GM12878 (cell line): ENCODE measurements around the gene PRRX2. TPM values are rescaled to one million over a fixed set of nuclear protein-coding genes. Genes with fewer than 3 reads are reported as not detected.
"Not testable (repeated sequence)": the region's sequence is repeated elsewhere in the genome, so short reads cannot be mapped to it uniquely, and the experiment has no call there.

ENCODE experiments used
- ATAC-seq: fragments of 200-7000 bp; cut with Tn5 transposase; 3 replicates; pipeline ENCODE4 v1.9.1; 2020; ENCODE audit warnings: mild to moderate bottlenecking, moderate library complexity
- BruUV-seq: library from RNA; stranded (reverse); fragments of 400-500 nt; replicated peaks from 2 replicates; lab custom pipeline; 2021; lab: Mats Ljungman, UMichigan
- CTCF ChIA-PET: fragments of 300-600 bp; sonication (Branson Sonifier 250); formaldehyde crosslinking; extraction: SDS; loops from one replicate; lab custom pipeline; 2021; ENCODE audit warnings: inconsistent platforms; lab: Yijun Ruan, JAX
- POLR2A ChIA-PET: fragments of 350-600 bp; formaldehyde crosslinking; extraction: SDS; loops from one replicate; lab custom pipeline; 2021; ENCODE audit warnings: inconsistent platforms; lab: Charles Lee
- RAD21 ChIA-PET: fragments of 300-600 bp; sonication (Branson Sonifier 250); formaldehyde crosslinking; loops from one replicate; lab custom pipeline; 2023; ENCODE audit warnings: antibody characterized with exemption; ENCODE audit not compliant: unreplicated experiment; lab: Charles Lee
- SMC1A ChIA-PET: fragments of 300-600 bp; sonication (Branson Sonifier 250); formaldehyde crosslinking; loops from one replicate; lab custom pipeline; 2023; ENCODE audit not compliant: unreplicated experiment, uncharacterized antibody; lab: Charles Lee
- DNase-seq: peaks from one replicate; pipeline ENCODE4 v3.0.0-alpha.2; 2011; ENCODE audit warnings: low read depth, low spot score
- FAIRE-seq: peaks from 3 replicates; lab custom pipeline; 2011; peaks lifted over from hg19 to GRCh38; lab: Jason Lieb, UNC
- H2AFZ ChIP-seq: 2 replicates; pipeline ENCODE4 v1.6.0; 2011; ENCODE audit warnings: low read depth, low read length, control low read depth; ENCODE audit not compliant: control insufficient read depth
- H3K27ac ChIP-seq: 2 replicates; pipeline ENCODE4 v1.5.1; 2011; ENCODE audit warnings: control low read depth; ENCODE audit not compliant: control insufficient read depth, insufficient read depth
- H3K27me3 ChIP-seq, 2 experiments: replicated peaks in 1 of 2; 2 replicates each; pipeline versions ENCODE4 v1.6.0 to v1.6.1; 2011; ENCODE audit warnings: low read length in 1 of 2; ENCODE audit not compliant: control insufficient read depth in 2 of 2, insufficient read depth in 2 of 2
- H3K36me3 ChIP-seq, 2 experiments: 2 replicates each; pipeline ENCODE4 v1.5.1; 2011; ENCODE audit warnings: low read length in 1 of 2; ENCODE audit not compliant: control insufficient read depth in 2 of 2, insufficient read depth in 2 of 2
- H3K4me1 ChIP-seq: 2 replicates; pipeline ENCODE4 v1.6.1; 2011; ENCODE audit warnings: mild to moderate bottlenecking, low read length, moderate library complexity, mixed read lengths; ENCODE audit not compliant: control insufficient read depth, insufficient read depth
- H3K4me2 ChIP-seq: 2 replicates; pipeline ENCODE4 v1.6.0; 2011; ENCODE audit warnings: control low read depth; ENCODE audit not compliant: control insufficient read depth, insufficient read depth
- H3K4me3 ChIP-seq: fragments of 200-600 bp; sonication (generic); 2 replicates; pipeline ENCODE4 v1.5.1; 2016
- H3K79me2 ChIP-seq: 2 replicates; pipeline ENCODE4 v1.6.0; 2011; ENCODE audit warnings: low read length; ENCODE audit not compliant: control insufficient read depth, insufficient read depth
- H3K9ac ChIP-seq: 2 replicates; pipeline ENCODE4 v1.8.0; 2011; ENCODE audit warnings: low read length, control low read depth, mixed read lengths; ENCODE audit not compliant: control insufficient read depth, insufficient read depth
- H3K9me3 ChIP-seq: replicated peaks from 3 replicates; pipeline ENCODE4 v1.5.1; 2011; ENCODE audit warnings: mild to moderate bottlenecking, low read length; ENCODE audit not compliant: control insufficient read depth, insufficient read depth
- H4K20me1 ChIP-seq: 2 replicates; pipeline ENCODE4 v1.6.0; 2011; ENCODE audit not compliant: control insufficient read depth, insufficient read depth
- CHD2 ChIP-seq: IDR thresholded peaks from 2 replicates; pipeline ENCODE4 v1.6.1; 2011; ENCODE audit warnings: low read depth, low read length, improper control_type of control experiment, borderline replicate concordance
- DPF2 ChIP-seq: fragments of 450-650 bp; IDR thresholded peaks from 2 replicates; pipeline ENCODE4 v1.6.1; 2017; ENCODE audit warnings: mild to moderate bottlenecking
- KAT2A ChIP-seq: conservative IDR thresholded peaks from 2 replicates; pipeline ENCODE4 v1.6.1; 2011; ENCODE audit warnings: low read depth, low read length; ENCODE audit not compliant: control insufficient read depth
- MLLT1 ChIP-seq: fragments of 450-650 bp; IDR thresholded peaks from 2 replicates; pipeline ENCODE4 v1.6.1; 2016; ENCODE audit warnings: mild to moderate bottlenecking
- MYB ChIP-seq: fragments of 150-350 bp; IDR thresholded peaks from 2 replicates; pipeline ENCODE4 v1.6.1; 2014; ENCODE audit warnings: mild to moderate bottlenecking, low read depth, low read length, borderline replicate concordance
- WGBS: methylation state at CpG from one replicate; pipeline ENCODE4 v1.1.6; 2016; ENCODE audit warnings: low lambda C conversion rate; ENCODE audit not compliant: insufficient replicate concordance, insufficient coverage; ENCODE audit errors: missing lambda C conversion rate; 5-methylcytosine and 5-hydroxymethylcytosine counted together
- in situ Hi-C: fragments of 300-500 bp; cut with MboI; formaldehyde crosslinking; loops from 9 replicates; pipeline ENCODE4 v1.14.3; 2018; ENCODE audit warnings: mixed read lengths
- intact Hi-C: fragments of 100-400 bp; cut with micrococcal nuclease; formaldehyde crosslinking; loops from one replicate; pipeline ENCODE4 v1.14.2; 2022; ENCODE audit not compliant: unreplicated experiment
- polyA plus RNA-seq, 11 experiments: library from polyadenylated mRNA; depleted of rRNA in 4 of 11; unstranded in 6 of 11; stranded (reverse) in 5 of 11; fragments of >200 nt; fragmentation: Nextera tagmentation in 4 of 11; fragmentation: Illumina TruSeq in 1 of 11; extraction: Ambion mirVana in 4 of 11; extraction: Trizol in 1 of 11; gene quantifications; 1 replicate in 1 of 11; 2 replicates in 10 of 11; pipeline versions ENCODE4 v1.2.1 to v1.2.3, GENCODE V29; 2011 to 2016; ENCODE audit warnings: inconsistent platforms in 2 of 11, missing spikeins in 2 of 11, low read depth in 1 of 11
- total RNA-seq, 4 experiments: library from RNA; depleted of rRNA in 3 of 4; stranded (reverse); fragments of >200 nt in 3 of 4; fragmentation: Illumina TruSeq in 1 of 4; extraction: Trizol in 1 of 4; gene quantifications; 2 replicates each; pipeline versions ENCODE4 v1.2.1 to v1.2.3, GENCODE V29; 2013 to 2021

Gene PRRX2
- total and polyA plus RNA-seq, 10 of the 15 experiments (the other 5 are each of a cell fraction or from before 2014, with no cell fraction given) = not detected

- H2AFZ ChIP-seq = no peak overlapping the region
- no peaks in the 10 kb centered on the region for H3K4me1 ChIP-seq
- no peak for ATAC-seq
- intact Hi-C loops (no loop called here), in situ Hi-C loops (no loop called here)
- SMC1A ChIA-PET = interaction anchor here (1.1 kb wide), 1 partner anchor 39 kb away, joined by 3 read pairs; no protein-coding TSS in a partner anchor
- H3K27ac ChIP-seq = no peak overlapping the region
- no peaks in the 10 kb centered on the region; the same call in 2 of the 3 replicates for H3K9me3 ChIP-seq
- no peak for FAIRE-seq
- CTCF ChIA-PET = interaction anchor here (1.1 to 1.4 kb wide), 2 partner anchors 9 to 44 kb away, joined by 4 to 5 read pairs; no protein-coding TSS in a partner anchor
- H3K4me3 ChIP-seq = no peak overlapping the region
- POLR2A ChIA-PET = no interaction called here
- WGBS = 23% methylated on average over 9 of the region's 9 CpGs
- no peaks in the 10 kb centered on the region for H3K36me3 ChIP-seq
- H3K4me2 ChIP-seq = no peak overlapping the region
- no peaks in the 10 kb centered on the region; the same call in 1 of the 2 replicates for H4K20me1 ChIP-seq
- RAD21 ChIA-PET = no interaction called here
- no peaks in the 10 kb centered on the region for H3K27me3 ChIP-seq
- no peaks in the 10 kb centered on the region for H3K79me2 ChIP-seq
- DNase-seq = no peak
- no peak overlapping the region for H3K9ac ChIP-seq
- no peak for TF ChIP-seq KAT2A
- no TSS peak for BruUV-seq
Measured at GRCh38 chr9:129746092-129746777, 80.8 kb downstream of the PRRX2 start.

GRCh38 chr9:129748249-129748648 is 82.8 kb downstream of the PRRX2 start:
- ChIA-PET RAD21 (no interaction called here), CTCF (interaction anchor here (1.3 kb wide), 1 partner anchor 42 kb away, joined by 3 read pairs; no protein-coding TSS in a partner anchor), POLR2A (no interaction called here), SMC1A (no interaction called here)
- WGBS = 43% methylated on average over 5 of the region's 5 CpGs
- Histone ChIP-seq H3K4me2 (no peak overlapping the region), H2AFZ (no peak overlapping the region), H3K4me3 (no peak overlapping the region), H3K79me2 (no peaks in the 10 kb centered on the region), H4K20me1 (no peaks in the 10 kb centered on the region; the same call in 1 of the 2 replicates), H3K27me3 (no peaks in the 10 kb centered on the region; a peak in 2 of 4 replicates), H3K27ac (no peak overlapping the region), H3K9me3 (no peaks in the 10 kb centered on the region; the same call in 2 of the 3 replicates), H3K4me1 (no peaks in the 10 kb centered on the region), H3K9ac (no peak overlapping the region), H3K36me3 (no peaks in the 10 kb centered on the region)
- TF ChIP-seq CHD2 (no peak), MYB (no peak), MLLT1 (no peak), DPF2 (no peak)
- intact Hi-C loops = no loop called here
- DNase-seq (no peak), FAIRE-seq (no peak), ATAC-seq (no peak)
- BruUV-seq = no TSS peak
- in situ Hi-C loops = no loop called here

- H3K4me2 ChIP-seq, DNase-seq, intact Hi-C loops, H3K9me3 ChIP-seq, H3K9ac ChIP-seq, RAD21 ChIA-PET, H3K4me3 ChIP-seq, H3K79me2 ChIP-seq, POLR2A ChIA-PET, H3K36me3 ChIP-seq, BruUV-seq, in situ Hi-C loops, H3K27ac ChIP-seq, FAIRE-seq, H3K4me1 ChIP-seq, H4K20me1 ChIP-seq, ATAC-seq, H3K27me3 ChIP-seq, H2AFZ ChIP-seq: not testable (repeated sequence)
- WGBS = 30% methylated on average over 4 of the region's 4 CpGs
- ChIA-PET CTCF (interaction anchor here (1.1 to 1.3 kb wide), 2 partner anchors 11 to 41 kb away, joined by 3 to 5 read pairs; no protein-coding TSS in a partner anchor), SMC1A (interaction anchor here (1.6 kb wide), 1 partner anchor 12 kb away, joined by 3 read pairs; no protein-coding TSS in a partner anchor)
Measured at GRCh38 chr9:129749052-129749451, 83.6 kb downstream of the PRRX2 start.
